Stimulated activated CD4-positive, alpha-beta T cell treated with anti-CD3 and anti-CD28 coated beads, Interleukin-12 subunit alpha, Interleukin-12 subunit beta, amount 100 ng/mL, for 4 hours (primary cell): ENCODE measurements around the gene CNPY3.
"Not testable (repeated sequence)": the region's sequence is repeated elsewhere in the genome, so short reads cannot be mapped to it uniquely, and the experiment has no call there.

Experiments used
- DNase-seq: peaks from one replicate; pipeline ENCODE4 v3.0.0-alpha.2; 2020

Gene CNPY3

GRCh38 chr6:42916288-42916687 lies 13.0 kb upstream of the CNPY3 start:
- DNase-seq: no peak

DNA sequence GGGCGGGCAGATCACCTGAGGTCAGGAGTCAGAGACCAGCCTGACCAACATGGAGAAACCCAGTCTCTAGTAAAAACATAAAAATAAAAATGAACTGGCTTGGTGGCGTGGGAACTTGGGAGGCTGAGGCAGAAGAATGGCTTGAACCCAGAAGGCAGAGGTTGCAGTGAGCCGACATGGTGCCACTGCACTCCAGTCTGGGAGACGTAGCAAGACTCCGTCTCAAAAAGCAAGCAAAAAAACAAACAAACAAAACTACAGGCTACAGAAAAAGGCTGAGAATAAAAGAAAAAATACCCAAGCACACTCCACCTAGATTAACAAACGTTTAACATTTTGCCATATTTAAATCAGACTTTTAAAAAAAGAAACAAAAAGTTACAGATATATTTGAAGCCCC lies 7.5 kb upstream of the CNPY3 start:
- no peak for DNase-seq

DNA sequence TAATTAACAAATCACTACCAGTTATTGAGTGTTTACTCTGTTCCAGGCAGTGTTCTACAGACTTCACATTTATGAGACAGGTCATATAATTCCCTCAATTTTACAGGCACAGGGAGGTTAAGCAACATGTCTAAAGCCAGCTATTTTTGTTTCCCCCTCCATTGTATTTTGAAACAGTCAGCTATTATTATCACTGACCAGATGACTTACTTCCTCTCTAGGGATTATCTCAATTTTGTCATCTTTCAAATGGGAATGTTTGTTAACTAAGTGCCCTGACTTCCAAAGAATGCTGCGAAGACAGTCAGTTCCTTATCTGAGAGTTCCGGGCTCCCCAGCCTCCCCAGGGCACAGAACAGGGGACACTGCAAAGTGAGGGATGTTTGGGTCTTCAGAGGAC lies 5.6 kb upstream of the CNPY3 start:
- no peak for DNase-seq

GRCh38 chr6:42925248-42925857 lies 3.9 kb upstream of the CNPY3 start:
- DNase-seq: no peak

- peak; percentile 50 for DNase-seq
These were observed 611 bp downstream of the CNPY3 start for GRCh38 chr6:42929821-42930360.

- DNase-seq: no peak
These were observed 3.1 kb downstream of the CNPY3 start for GRCh38 chr6:42932412-42932811.

DNA sequence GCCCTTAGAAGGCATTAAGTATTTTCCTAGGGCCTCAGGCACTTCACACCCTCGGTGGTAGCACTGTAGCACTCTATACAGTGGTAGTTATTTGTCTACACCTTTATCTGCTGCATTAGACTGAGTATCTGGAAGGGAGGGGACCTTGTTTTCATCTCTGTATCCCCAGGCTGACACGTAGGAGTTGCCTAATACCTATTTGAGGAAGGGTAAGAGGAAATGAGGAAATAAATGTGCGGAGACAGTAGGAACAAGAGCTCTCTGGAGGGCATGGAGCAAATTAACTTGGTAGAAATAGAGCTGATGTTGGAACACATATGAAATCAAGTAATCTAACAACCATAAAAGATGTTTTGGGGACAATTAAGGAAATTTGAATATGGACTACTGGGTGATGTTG lies 3.9 kb downstream of the CNPY3 start:
- DNase-seq: no peak

- DNase-seq: no peak
These were observed 6.0 kb downstream of the CNPY3 start for GRCh38 chr6:42935322-42935721.

DNA sequence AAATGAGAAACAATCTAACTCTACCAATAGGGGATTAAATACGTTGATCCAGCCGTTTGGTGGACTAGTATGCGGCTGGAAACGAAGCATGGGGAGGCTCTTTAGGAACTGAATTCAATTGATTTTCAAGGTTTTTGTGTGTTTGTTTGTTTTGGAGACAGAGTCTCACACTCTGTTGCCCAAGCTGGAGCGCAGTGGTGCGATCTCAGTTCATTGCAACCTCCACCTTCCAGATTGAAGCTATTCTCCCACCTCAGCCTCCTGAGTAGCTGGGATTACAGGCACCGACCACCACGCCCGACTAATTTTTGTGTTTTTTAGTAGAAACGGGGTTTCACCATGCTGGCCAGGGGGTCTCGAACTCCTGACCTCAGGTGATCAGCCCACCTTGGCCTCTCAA lies 7.1 kb downstream of the CNPY3 start:
- DNase-seq: no peak

- DNase-seq: no peak
These were observed 8.5 kb downstream of the CNPY3 start for GRCh38 chr6:42937548-42938427.

DNA sequence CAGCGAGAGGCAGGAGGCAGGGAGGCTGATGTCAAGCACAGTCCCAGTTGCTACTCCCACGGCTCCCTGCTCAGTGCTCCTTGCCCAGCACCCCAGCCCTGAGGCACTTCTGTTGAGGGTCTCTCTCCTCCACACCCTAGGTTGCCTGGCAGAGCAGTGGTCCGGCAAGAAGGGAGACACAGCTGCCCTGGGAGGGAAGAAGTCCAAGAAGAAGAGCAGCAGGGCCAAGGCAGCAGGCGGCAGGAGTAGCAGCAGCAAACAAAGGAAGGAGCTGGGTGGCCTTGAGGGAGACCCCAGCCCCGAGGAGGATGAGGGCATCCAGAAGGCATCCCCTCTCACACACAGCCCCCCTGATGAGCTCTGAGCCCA lies 9.1 kb downstream of the CNPY3 start:
- no peak for DNase-seq

GRCh38 chr6:42938987-42939809 lies 9.9 kb downstream of the CNPY3 start:
- no peak for DNase-seq

- no peak for DNase-seq
These were observed 10.5 kb downstream of the CNPY3 start for GRCh38 chr6:42939810-42940167.

DNA sequence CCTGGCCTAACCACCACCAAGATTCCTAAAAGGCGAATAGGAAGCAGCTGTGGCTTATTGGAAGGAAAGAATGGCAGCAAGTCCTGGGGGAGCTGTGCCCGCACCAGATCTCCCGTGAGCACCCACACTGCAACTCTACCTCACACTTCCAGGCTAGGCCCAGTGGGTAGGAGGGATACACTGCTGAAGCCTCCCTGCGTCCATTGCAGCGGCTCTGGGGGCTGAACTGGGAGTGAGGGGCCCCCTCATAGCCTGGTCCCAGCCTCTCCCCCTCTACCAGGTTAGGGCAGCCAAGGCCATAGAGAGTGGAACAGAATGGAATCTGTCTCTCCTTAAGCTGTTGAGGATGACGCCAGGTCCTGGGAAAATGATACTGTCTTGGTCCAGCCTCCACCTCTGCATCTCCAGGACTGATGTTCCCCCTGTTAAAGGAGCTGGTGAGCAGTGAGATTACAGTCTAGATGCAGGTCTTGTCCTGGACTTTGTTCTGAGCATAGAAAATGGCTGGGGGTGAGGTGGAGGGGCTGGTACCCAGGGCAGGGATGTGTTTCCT lies 11.3 kb downstream of the CNPY3 start:
- no peak for DNase-seq

DNA sequence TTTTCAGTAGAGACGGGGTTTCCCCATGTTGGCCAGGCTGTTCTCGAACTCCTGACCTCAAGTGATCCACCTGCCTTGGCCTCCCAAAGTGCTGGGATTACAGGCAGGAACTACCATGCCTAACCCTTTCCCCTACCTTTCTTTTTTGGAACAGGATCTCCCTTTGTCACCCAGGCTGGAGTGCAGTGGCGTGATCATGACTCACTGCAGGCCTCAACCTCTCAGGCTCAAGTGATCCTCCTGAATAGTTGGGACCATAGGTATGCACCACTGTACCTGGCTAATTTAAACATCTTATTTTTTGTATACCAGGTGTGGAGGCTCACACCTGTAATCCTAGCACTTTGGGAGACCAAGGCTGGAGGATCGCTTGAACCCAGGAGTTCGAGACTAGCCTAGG lies 12.1 kb downstream of the CNPY3 start:
- not testable (repeated sequence) for DNase-seq

DNA sequence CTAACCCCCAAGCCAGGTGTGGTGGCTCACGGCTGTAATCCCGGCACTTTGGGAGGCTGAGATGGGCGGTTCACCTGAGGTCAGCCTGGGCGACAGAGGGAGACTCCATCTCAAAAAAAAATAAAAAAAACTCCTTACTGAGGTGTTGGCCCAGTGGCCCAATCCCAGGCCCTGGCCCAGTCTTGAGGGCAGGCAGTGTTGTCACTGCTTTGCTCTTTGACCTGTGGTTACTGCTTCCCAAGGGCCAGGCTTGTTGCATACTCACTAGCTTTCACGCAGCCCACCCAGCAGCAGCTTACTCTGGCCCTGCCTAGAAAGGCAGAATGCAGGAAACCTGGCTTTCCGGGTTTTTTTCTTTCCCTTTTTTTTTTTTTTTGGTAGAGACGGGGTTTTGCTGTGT lies 13.2 kb downstream of the CNPY3 start:
- no peak for DNase-seq

- DNase-seq: no peak
These were observed 18.7 kb downstream of the CNPY3 start for GRCh38 chr6:42947950-42948349.

- DNase-seq: no peak
These were observed 23.1 kb downstream of the CNPY3 start for GRCh38 chr6:42952389-42952788.

- DNase-seq: not testable (repeated sequence)
These were observed 25.1 kb downstream of the CNPY3 start for GRCh38 chr6:42954405-42954804.

- DNase-seq: no peak
These were observed 28.8 kb downstream of the CNPY3 start for GRCh38 chr6:42958125-42958524.

- DNase-seq: no peak
These were observed 30.6 kb downstream of the CNPY3 start for GRCh38 chr6:42959917-42960242.

GRCh38 chr6:42960243-42961019 lies 31.2 kb downstream of the CNPY3 start, which contains the start of gene GNMT:
GNMT (plus strand) TSS chr6:42960754; CDS start chr6:42960768, 14 bp downstream.
- DNase-seq: peak; percentile 33
